Measurements from ENCODE around the gene SPEF1. TPM values are rescaled to one million over a fixed set of nuclear protein-coding genes. Genes with fewer than 3 reads are reported as not detected.

SPEF1 gene
- total and polyA plus RNA-seq, 2 of the 4 experiments (the other 2 are of a cell fraction) = 0.15 TPM; not detected in 1

- Histone ChIP-seq H3K18ac (ENCODE audit: low read depth, low read length) (no peak overlapping the region), H3K14ac (replicated peaks; ENCODE audit: low read depth, low read length) (no peak overlapping the region), H3K4me2 (ENCODE audit: low read depth, low read length) (no peak overlapping the region), H4K8ac (ENCODE audit: low read depth in 2 of 2, low read length in 2 of 2) (no peak overlapping the region), H3K27ac (ENCODE audit: insufficient read depth, low read length) (no peak overlapping the region), H3K4me3 (ENCODE audit: insufficient read depth, low read depth, low read length) (no peak overlapping the region), H4K91ac (ENCODE audit: insufficient read depth, low read depth, low read length) (no peak overlapping the region), H2AK9ac (replicated peaks; ENCODE audit: low read depth, low read length, poor library complexity) (no peak overlapping the region), H2AK5ac (ENCODE audit: low read depth, low read length) (no peak overlapping the region), H3K9me1 (ENCODE audit: insufficient read depth, low read length) (0 out of 2 replicates have a peak, but pooled peaks cover 2% of the 10 kb centered on the region), H3K4me1 (ENCODE audit: control insufficient read depth, insufficient read depth, low read length) (no peaks in the 10 kb centered on the region), H4K20me1 (ENCODE audit: insufficient read depth, low read length) (no peaks in the 10 kb centered on the region), H2AFZ (replicated peaks; ENCODE audit: low read length, poor library complexity) (peak overlapping the region; percentile 56), H3K9ac (ENCODE audit: low read depth, low read length) (no peak overlapping the region), H3K27me3 (ENCODE audit: control insufficient read depth, insufficient read depth, low read length) (peaks cover 72% of the 10 kb centered on the region), H2BK15ac (ENCODE audit: low read depth, low read length) (no peak overlapping the region), H3K9me3 (ENCODE audit: control insufficient read depth, insufficient read depth, low read length) (no peaks in the 10 kb centered on the region), H2BK5ac (ENCODE audit: low read depth, low read length, poor library complexity, severe bottlenecking) (no peak overlapping the region), H2BK20ac (ENCODE audit: low read depth, low read length) (no peak overlapping the region), H2BK120ac (ENCODE audit: low read depth, low read length) (no peak overlapping the region), H3K4ac (ENCODE audit: low read depth, low read length) (no peak overlapping the region), H3K79me1 (ENCODE audit: low read depth in 1 of 2, low read length in 2 of 2) (no peaks in the 10 kb centered on the region), H4K5ac (ENCODE audit: low read depth, low read length) (no peak overlapping the region), H3K56ac (ENCODE audit: extremely low read depth, insufficient read depth, low read length) (no peak overlapping the region), H3K23ac (ENCODE audit: low read depth, low read length) (no peak overlapping the region), H3K36me3 (ENCODE audit: control insufficient read depth, insufficient read depth, low read length) (no peaks in the 10 kb centered on the region)
- dilution Hi-C loops (cut with HindIII; ENCODE audit: low sequenced_read_pairs, unreplicated experiment) = no loop called here
- TF ChIP-seq, protein P1, sequence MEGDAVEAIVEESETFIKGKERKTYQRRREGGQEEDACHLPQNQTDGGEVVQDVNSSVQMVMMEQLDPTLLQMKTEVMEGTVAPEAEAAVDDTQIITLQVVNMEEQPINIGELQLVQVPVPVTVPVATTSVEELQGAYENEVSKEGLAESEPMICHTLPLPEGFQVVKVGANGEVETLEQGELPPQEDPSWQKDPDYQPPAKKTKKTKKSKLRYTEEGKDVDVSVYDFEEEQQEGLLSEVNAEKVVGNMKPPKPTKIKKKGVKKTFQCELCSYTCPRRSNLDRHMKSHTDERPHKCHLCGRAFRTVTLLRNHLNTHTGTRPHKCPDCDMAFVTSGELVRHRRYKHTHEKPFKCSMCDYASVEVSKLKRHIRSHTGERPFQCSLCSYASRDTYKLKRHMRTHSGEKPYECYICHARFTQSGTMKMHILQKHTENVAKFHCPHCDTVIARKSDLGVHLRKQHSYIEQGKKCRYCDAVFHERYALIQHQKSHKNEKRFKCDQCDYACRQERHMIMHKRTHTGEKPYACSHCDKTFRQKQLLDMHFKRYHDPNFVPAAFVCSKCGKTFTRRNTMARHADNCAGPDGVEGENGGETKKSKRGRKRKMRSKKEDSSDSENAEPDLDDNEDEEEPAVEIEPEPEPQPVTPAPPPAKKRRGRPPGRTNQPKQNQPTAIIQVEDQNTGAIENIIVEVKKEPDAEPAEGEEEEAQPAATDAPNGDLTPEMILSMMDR (conservative IDR thresholded peaks at IDR 0.05; ENCODE audit: low read depth, low read length) = no peak
- TF ChIP-seq FOS (IDR thresholded peaks at IDR 0.05; ENCODE audit: low read depth, low read length) (no peak), MXI1 (IDR thresholded peaks at IDR 0.05; ENCODE audit: borderline replicate concordance, low read depth, low read length) (no peak), SMC3 (IDR thresholded peaks at IDR 0.05; ENCODE audit: low read depth, low read length) (no peak), RAD21 (IDR thresholded peaks at IDR 0.05; ENCODE audit: low read length) (no peak), POLR2A (IDR thresholded peaks at IDR 0.05; ENCODE audit: low read depth, low read length) (no peak), ELK1 (IDR thresholded peaks at IDR 0.05; ENCODE audit: borderline replicate concordance, low read depth, low read length) (no peak), CHD1 (IDR thresholded peaks at IDR 0.05; ENCODE audit: low read depth, low read length) (no peak), NFE2L2 (IDR thresholded peaks at IDR 0.05; ENCODE audit: low read depth, low read length) (no peak)
- TF ChIP-seq, protein P2, sequence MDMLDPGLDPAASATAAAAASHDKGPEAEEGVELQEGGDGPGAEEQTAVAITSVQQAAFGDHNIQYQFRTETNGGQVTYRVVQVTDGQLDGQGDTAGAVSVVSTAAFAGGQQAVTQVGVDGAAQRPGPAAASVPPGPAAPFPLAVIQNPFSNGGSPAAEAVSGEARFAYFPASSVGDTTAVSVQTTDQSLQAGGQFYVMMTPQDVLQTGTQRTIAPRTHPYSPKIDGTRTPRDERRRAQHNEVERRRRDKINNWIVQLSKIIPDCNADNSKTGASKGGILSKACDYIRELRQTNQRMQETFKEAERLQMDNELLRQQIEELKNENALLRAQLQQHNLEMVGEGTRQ (IDR thresholded peaks at IDR 0.05; ENCODE audit: low read depth, low read length) = no peak
- WGBS, 2 experiments (ENCODE audit: extremely low coverage in 2 of 2, insufficient read length in 1 of 2) = 49% methylated on average over 5 of the region's 20 CpGs; no CpG with 5 or more reads in 1 of the 2 experiments
- in situ Hi-C loops (cut with MboI; ENCODE audit: low sequenced_read_pairs) = no loop called here
- ATAC-seq (ENCODE audit: low read depth) = no peak
- no peak for DNase-seq
- no TSS peak for BruUV-seq (replicated peaks)
- intact Hi-C loops (cut with micrococcal nuclease) = no loop called here
- POLR2A ChIA-PET (ENCODE audit: unreplicated experiment) = no interaction called here
- CTCF ChIA-PET = no interaction called here
Measured at GRCh38 chr20:3733119-3733995, 47.9 kb downstream of the SPEF1 start.

Measured in IMR-90 (cell line).